Activated naive CD4-positive, alpha-beta T cell treated with anti-CD3 and anti-CD28 coated beads, Interleukin-2, amount 10 ng/mL, durations not matched to agents 7 days and 5 days (primary cell): ENCODE measurements around the gene SLC11A1.
A peak's percentile ranks its signal among the peaks of the same experiment; 100 is the strongest.

Source experiments
- CTCF ChIA-PET: fragments of 350-600 bp; sonication (Branson Sonifier 250); formaldehyde crosslinking; loops from one replicate; lab custom pipeline; 2021; ENCODE audit warnings: antibody characterized with exemption; lab: Charles Lee
- DNase-seq: peaks from one replicate; pipeline ENCODE4 v3.0.0-alpha.2; 2020
- H3K27ac Mint-ChIP-seq: one replicate; pipeline ENCODE4 v1.8.0; 2021; ENCODE audit warnings: mild to moderate bottlenecking, moderate library complexity, mixed read lengths
- H3K27me3 Mint-ChIP-seq: one replicate; pipeline ENCODE4 v1.8.0; 2021; ENCODE audit warnings: mild to moderate bottlenecking, mixed read lengths
- H3K36me3 Mint-ChIP-seq: one replicate; pipeline ENCODE4 v1.8.0; 2021; ENCODE audit warnings: mixed read lengths
- H3K4me1 Mint-ChIP-seq: one replicate; pipeline ENCODE4 v1.8.0; 2021; ENCODE audit warnings: mixed read lengths
- H3K4me3 Mint-ChIP-seq: one replicate; pipeline ENCODE4 v1.8.0; 2021; ENCODE audit warnings: mild to moderate bottlenecking, moderate library complexity, mixed read lengths
- H3K9me3 Mint-ChIP-seq: one replicate; pipeline ENCODE4 v1.8.0; 2021; ENCODE audit warnings: mixed read lengths

The SLC11A1 gene

DNA sequence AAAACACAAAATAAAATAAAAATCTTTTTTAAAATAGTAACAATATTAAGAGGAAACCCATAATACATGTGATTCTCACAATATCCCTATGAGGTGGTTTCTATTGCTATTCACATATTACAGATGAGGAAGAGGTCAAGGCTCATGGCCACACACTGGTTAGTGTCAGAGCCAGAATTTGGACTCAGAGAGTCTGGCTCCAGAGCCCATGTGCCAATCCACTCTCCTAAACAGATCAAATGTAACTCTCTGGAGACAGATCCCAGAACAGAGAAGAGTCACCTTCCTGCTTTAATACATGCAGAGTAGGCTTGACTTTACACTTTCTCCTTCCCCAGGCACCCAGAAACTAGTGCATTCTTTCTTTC, 10.1 kb upstream of the SLC11A1 start:
- CTCF ChIA-PET: no interaction called here
- Mint-ChIP-seq H3K36me3 (no peaks in the 10 kb centered on the region), H3K9me3 (no peaks in the 10 kb centered on the region), H3K4me1 (peaks cover 26% of the 10 kb centered on the region), H3K27me3 (peaks cover 35% of the 10 kb centered on the region), H3K4me3 (no peak overlapping the region), H3K27ac (no peak overlapping the region)
- DNase-seq: no peak

- no peak for DNase-seq
- Mint-ChIP-seq H3K4me1 (peaks cover 6% of the 10 kb centered on the region), H3K4me3 (no peak overlapping the region), H3K36me3 (no peaks in the 10 kb centered on the region), H3K9me3 (no peaks in the 10 kb centered on the region), H3K27me3 (peaks cover 24% of the 10 kb centered on the region), H3K27ac (no peak overlapping the region)
- CTCF ChIA-PET: no interaction called here
These were observed 7.3 kb upstream of the SLC11A1 start for GRCh38 chr2:218374795-218375194.

GRCh38 chr2:218375212-218375611, 6.9 kb upstream of the SLC11A1 start:
- peaks cover 25% of the 10 kb centered on the region for H3K27me3 Mint-ChIP-seq
- H3K36me3 Mint-ChIP-seq: no peaks in the 10 kb centered on the region

GRCh38 chr2:218378053-218378452, 4.0 kb upstream of the SLC11A1 start:
- Mint-ChIP-seq H3K9me3 (no peaks in the 10 kb centered on the region), H3K27me3 (peaks cover 43% of the 10 kb centered on the region), H3K4me3 (no peak overlapping the region), H3K27ac (no peak overlapping the region), H3K4me1 (no peaks in the 10 kb centered on the region), H3K36me3 (no peaks in the 10 kb centered on the region)
- CTCF ChIA-PET: interaction anchor here (0.7 kb wide), 1 partner anchor 86 kb away, joined by 3 read pairs; no protein-coding TSS in a partner anchor
- no peak for DNase-seq

More at GRCh38 chr2:218375212-218375611, 6.9 kb upstream of the SLC11A1 start:
- Mint-ChIP-seq H3K27ac (no peak overlapping the region), H3K9me3 (no peaks in the 10 kb centered on the region), H3K4me1 (peaks cover 2% of the 10 kb centered on the region), H3K4me3 (no peak overlapping the region)
- DNase-seq: no peak
- CTCF ChIA-PET: no interaction called here

DNA sequence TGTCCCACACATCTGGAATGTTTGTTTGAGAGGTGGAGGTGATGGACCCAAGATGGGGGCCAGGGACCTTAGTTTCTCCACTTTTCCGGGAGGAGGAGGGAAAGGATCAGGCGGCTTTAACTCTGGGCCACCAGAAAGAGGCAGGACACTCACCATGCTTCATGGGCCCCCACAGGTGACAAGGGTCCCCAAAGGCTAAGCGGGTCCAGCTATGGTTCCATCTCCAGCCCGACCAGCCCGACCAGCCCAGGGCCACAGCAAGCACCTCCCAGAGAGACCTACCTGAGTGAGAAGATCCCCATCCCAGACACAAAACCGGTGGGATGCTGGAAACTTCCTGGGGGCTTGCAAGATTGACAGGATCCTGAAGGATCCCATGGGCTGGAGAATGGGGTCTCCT, 712 bp downstream of the SLC11A1 start:
- Mint-ChIP-seq H3K36me3 (no peaks in the 10 kb centered on the region), H3K27me3 (peaks cover 81% of the 10 kb centered on the region)

GRCh38 chr2:218383892-218384519, 1.9 kb downstream of the SLC11A1 start:
- CTCF ChIA-PET: interaction anchor here (1.1 kb wide), 1 partner anchor 10 kb away, joined by 3 read pairs; no protein-coding TSS in a partner anchor
- peaks cover 7% of the 10 kb centered on the region for H3K4me1 Mint-ChIP-seq
- no peaks in the 10 kb centered on the region for H3K36me3 Mint-ChIP-seq
- H3K4me3 Mint-ChIP-seq: no peak overlapping the region
- DNase-seq: no peak
- no peak overlapping the region for H3K27ac Mint-ChIP-seq
- peaks cover 80% of the 10 kb centered on the region for H3K27me3 Mint-ChIP-seq
- H3K9me3 Mint-ChIP-seq: no peaks in the 10 kb centered on the region

More for the DNA sequence above, 712 bp downstream of the SLC11A1 start:
- Mint-ChIP-seq H3K4me3 (no peak overlapping the region), H3K9me3 (no peaks in the 10 kb centered on the region), H3K4me1 (peaks cover 7% of the 10 kb centered on the region), H3K27ac (no peak overlapping the region)
- DNase-seq: no peak
- CTCF ChIA-PET: interaction anchor here (1.1 kb wide), 1 partner anchor 11 kb away, joined by 3 read pairs; no protein-coding TSS in a partner anchor

DNA sequence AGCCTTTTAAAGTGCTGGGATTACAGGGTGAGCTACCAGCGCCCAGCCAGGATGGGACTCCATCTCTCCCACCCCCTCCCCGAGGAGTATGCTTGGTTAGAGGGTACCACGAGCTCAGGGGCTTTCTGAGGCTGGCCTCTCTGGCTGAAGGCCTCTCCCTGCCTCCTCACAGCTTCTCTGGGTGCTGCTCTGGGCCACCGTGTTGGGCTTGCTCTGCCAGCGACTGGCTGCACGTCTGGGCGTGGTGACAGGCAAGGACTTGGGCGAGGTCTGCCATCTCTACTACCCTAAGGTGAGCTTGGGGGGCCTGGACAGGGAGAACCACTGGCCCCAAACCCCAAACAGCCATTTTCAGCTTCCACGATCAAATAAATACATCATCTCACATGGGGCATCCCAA, 2.9 kb downstream of the SLC11A1 start:
- Mint-ChIP-seq H3K9me3 (no peaks in the 10 kb centered on the region), H3K27ac (no peak overlapping the region), H3K4me3 (no peak overlapping the region), H3K27me3 (peaks cover 77% of the 10 kb centered on the region), H3K4me1 (peaks cover 7% of the 10 kb centered on the region), H3K36me3 (no peaks in the 10 kb centered on the region)
- CTCF ChIA-PET: interaction anchor here (1.1 to 1.3 kb wide), 2 partner anchors 28 to 86 kb away, joined by 3 to 4 read pairs; partner anchors contain the start of gene CATIP
- DNase-seq: no peak

DNA sequence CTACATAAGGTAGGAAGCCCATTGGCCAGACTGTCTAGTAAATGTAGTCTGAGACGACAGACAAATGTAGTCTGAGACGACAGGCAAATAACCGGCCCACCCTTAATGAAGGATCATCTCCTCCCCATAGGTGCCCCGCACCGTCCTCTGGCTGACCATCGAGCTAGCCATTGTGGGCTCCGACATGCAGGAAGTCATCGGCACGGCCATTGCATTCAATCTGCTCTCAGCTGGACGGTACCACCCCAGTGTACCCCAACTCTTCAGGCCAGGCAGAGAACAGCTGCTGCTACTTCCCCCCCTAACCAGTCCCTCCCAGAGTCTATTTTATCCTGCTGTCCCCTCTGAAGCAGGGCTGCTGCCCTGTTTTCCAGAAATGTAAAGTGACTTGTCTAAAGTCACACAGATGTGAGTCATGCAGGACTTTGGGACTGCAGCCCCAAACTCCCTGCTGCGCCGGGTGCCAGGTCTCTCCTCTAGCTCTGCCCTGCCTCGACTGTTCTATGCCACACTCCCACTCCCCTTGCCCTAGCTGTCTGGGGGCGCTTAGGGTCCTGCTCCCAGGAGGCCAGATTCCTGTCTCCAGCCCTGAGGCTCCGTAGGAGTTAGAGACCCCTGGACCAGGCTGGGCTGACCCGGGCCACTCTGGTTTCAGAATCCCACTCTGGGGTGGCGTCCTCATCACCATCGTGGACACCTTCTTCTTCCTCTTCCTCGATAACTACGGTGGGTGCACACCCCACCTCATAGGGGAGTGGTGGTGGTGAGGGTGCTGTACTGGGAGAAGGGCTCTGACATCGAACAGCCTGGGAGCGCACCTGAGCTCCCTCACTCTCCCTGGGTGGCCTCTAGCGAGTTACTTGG, 4.7 kb downstream of the SLC11A1 start:
- Mint-ChIP-seq H3K27ac (no peak overlapping the region), H3K9me3 (no peaks in the 10 kb centered on the region), H3K4me1 (peaks cover 7% of the 10 kb centered on the region), H3K36me3 (no peaks in the 10 kb centered on the region), H3K4me3 (no peak overlapping the region), H3K27me3 (peaks cover 71% of the 10 kb centered on the region)
- no peak for DNase-seq
- CTCF ChIA-PET: interaction anchor here (0.6 to 1.1 kb wide), 2 partner anchors 27 to 115 kb away, joined by 3 read pairs; no protein-coding TSS in a partner anchor

- Mint-ChIP-seq H3K4me1 (peaks cover 7% of the 10 kb centered on the region), H3K27me3 (peaks cover 69% of the 10 kb centered on the region), H3K9me3 (no peaks in the 10 kb centered on the region), H3K27ac (no peak overlapping the region), H3K4me3 (no peak overlapping the region), H3K36me3 (no peaks in the 10 kb centered on the region)
- DNase-seq: peak; percentile 35
- CTCF ChIA-PET: interaction anchor here (0.6 kb wide), 1 partner anchor 28 kb away, joined by 3 read pairs; no protein-coding TSS in a partner anchor
These were observed 5.5 kb downstream of the SLC11A1 start for GRCh38 chr2:218387369-218388194.

DNA sequence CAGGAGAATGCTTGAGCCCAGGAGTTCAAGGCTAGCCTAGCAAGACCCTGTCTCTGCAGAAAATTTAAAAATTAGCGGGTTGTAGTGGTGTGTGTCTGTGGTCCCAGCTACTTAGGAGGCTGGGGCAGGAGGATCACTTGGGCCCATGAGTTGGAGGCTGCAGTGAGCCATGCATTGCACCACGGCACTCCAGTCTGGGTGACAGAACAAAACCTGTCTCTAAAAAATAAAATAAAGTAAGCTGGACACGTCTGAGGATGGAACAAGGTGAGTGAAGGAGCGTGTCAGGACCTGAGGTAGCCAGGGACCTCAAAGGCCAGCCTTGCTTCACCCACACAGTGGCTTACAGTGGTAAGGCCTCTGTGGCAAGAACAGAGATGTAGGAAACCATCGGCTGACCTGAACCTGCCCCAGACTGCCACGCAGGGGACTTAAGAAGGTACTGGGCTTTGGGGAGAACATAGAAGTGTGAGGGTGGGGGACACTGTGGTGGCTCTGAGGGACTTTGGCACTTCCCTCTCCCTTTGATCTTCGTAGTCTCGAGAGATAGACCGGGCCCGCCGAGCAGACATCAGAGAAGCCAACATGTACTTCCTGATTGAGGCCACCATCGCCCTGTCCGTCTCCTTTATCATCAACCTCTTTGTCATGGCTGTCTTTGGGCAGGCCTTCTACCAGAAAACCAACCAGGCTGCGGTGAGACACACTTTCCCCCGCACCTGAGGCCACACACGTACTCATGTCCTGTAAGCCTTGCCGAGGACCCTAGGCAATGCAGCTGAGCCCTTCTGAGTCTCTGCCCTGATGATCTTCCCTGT, 7.5 kb downstream of the SLC11A1 start:
- H3K27me3 Mint-ChIP-seq: peaks cover 67% of the 10 kb centered on the region
- no peaks in the 10 kb centered on the region for H3K9me3 Mint-ChIP-seq
- no peak for DNase-seq
- H3K36me3 Mint-ChIP-seq: no peaks in the 10 kb centered on the region
- peaks cover 22% of the 10 kb centered on the region for H3K4me1 Mint-ChIP-seq
- no peak overlapping the region for H3K4me3 Mint-ChIP-seq
- CTCF ChIA-PET: no interaction called here
- no peak overlapping the region for H3K27ac Mint-ChIP-seq

DNA sequence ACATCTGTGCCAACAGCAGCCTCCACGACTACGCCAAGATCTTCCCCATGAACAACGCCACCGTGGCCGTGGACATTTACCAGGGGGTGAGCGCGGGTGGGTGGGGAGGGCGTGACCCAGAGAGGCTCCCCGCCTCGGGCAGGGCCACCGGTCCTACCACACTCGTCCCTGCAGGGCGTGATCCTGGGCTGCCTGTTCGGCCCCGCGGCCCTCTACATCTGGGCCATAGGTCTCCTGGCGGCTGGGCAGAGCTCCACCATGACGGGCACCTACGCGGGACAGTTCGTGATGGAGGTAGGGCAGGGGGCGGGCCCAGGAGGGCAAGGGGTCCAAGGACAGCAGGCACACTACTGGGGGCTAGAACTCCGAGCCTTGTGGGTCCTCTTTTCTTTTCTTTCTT, 9.1 kb downstream of the SLC11A1 start:
- Mint-ChIP-seq H3K4me1 (peaks cover 34% of the 10 kb centered on the region), H3K27me3 (peaks cover 53% of the 10 kb centered on the region), H3K9me3 (no peaks in the 10 kb centered on the region), H3K4me3 (no peak overlapping the region), H3K27ac (no peak overlapping the region), H3K36me3 (no peaks in the 10 kb centered on the region)
- no peak for DNase-seq
- CTCF ChIA-PET: no interaction called here

- no peak overlapping the region for H3K27ac Mint-ChIP-seq
- DNase-seq: no peak
- H3K4me1 Mint-ChIP-seq: peaks cover 33% of the 10 kb centered on the region
- H3K27me3 Mint-ChIP-seq: peaks cover 40% of the 10 kb centered on the region
- H3K4me3 Mint-ChIP-seq: no peak overlapping the region
- H3K9me3 Mint-ChIP-seq: no peaks in the 10 kb centered on the region
- H3K36me3 Mint-ChIP-seq: peaks cover under 1% of the 10 kb centered on the region
- CTCF ChIA-PET: interaction anchor here (0.8 to 1.3 kb wide), 3 partner anchors 13 to 36 kb away, joined by 3 read pairs; partner anchors contain the start of gene CATIP
These were observed 10.4 kb downstream of the SLC11A1 start for GRCh38 chr2:218392459-218392858.

GRCh38 chr2:218392891-218393462, 10.9 kb downstream of the SLC11A1 start:
- no peaks in the 10 kb centered on the region for H3K9me3 Mint-ChIP-seq
- H3K36me3 Mint-ChIP-seq: peaks cover 5% of the 10 kb centered on the region
- peak overlapping the region; percentile 7 for H3K27ac Mint-ChIP-seq
- peaks cover 34% of the 10 kb centered on the region for H3K4me1 Mint-ChIP-seq
- no peak overlapping the region for H3K4me3 Mint-ChIP-seq
- no peak for DNase-seq
- peaks cover 37% of the 10 kb centered on the region for H3K27me3 Mint-ChIP-seq
- CTCF ChIA-PET: interaction anchor here (0.6 to 2.6 kb wide), 6 partner anchors 12 to 409 kb away, joined by 3 to 14 read pairs (median 4); partner anchors contain the start of gene CATIP
